Endodermal cell (in vitro differentiated cells): ENCODE results near the gene BMP6. TPM values are rescaled to one million over a fixed set of nuclear protein-coding genes. Genes with fewer than 3 reads are reported as not detected.

Experiments
- DNase-seq: peaks from one replicate; pipeline ENCODE4 v3.0.0-alpha.2; 2017
- H3K27ac ChIP-seq: 2 replicates; pipeline ENCODE4 v1.5.1; 2013; ENCODE audit warnings: mild to moderate bottlenecking, low read depth, low read length, moderate library complexity
- H3K27me3 ChIP-seq: 2 replicates; pipeline ENCODE4 v1.6.1; 2013; ENCODE audit warnings: mild to moderate bottlenecking, low read length, moderate library complexity; ENCODE audit not compliant: insufficient read depth, control insufficient read depth, poor library complexity, severe bottlenecking
- H3K36me3 ChIP-seq: 2 replicates; pipeline ENCODE4 v1.7.0; 2013; ENCODE audit warnings: mild to moderate bottlenecking, low read length, moderate library complexity; ENCODE audit not compliant: control insufficient read depth, insufficient read depth
- H3K4me1 ChIP-seq: one replicate; pipeline ENCODE4 v1.7.0; 2013; ENCODE audit warnings: low read length; ENCODE audit not compliant: control insufficient read depth, insufficient read depth
- H3K4me3 ChIP-seq: 2 replicates; pipeline ENCODE4 v1.5.1; 2013; ENCODE audit warnings: mild to moderate bottlenecking, low read length, moderate library complexity
- H3K9ac ChIP-seq: 2 replicates; pipeline ENCODE4 v1.6.1; 2013; ENCODE audit warnings: mild to moderate bottlenecking, low read length, moderate library complexity; ENCODE audit not compliant: poor library complexity, severe bottlenecking; ENCODE audit errors: extremely low read depth
- H3K9me3 ChIP-seq: 2 replicates; pipeline ENCODE4 v1.6.1; 2013; ENCODE audit warnings: mild to moderate bottlenecking, low read length, moderate library complexity; ENCODE audit not compliant: control insufficient read depth
- H3K27ac Mint-ChIP-seq: 2 replicates; pipeline ENCODE4 v1.8.0; 2020; ENCODE audit warnings: mixed read lengths
- H3K27me3 Mint-ChIP-seq: 2 replicates; pipeline ENCODE4 v1.8.0; 2021; ENCODE audit warnings: mild to moderate bottlenecking, mixed read lengths; ENCODE audit not compliant: insufficient read depth
- H3K36me3 Mint-ChIP-seq: 2 replicates; pipeline ENCODE4 v1.8.0; 2020; ENCODE audit warnings: low read depth, mixed read lengths
- H3K4me1 Mint-ChIP-seq: 2 replicates; pipeline ENCODE4 v1.8.0; 2020; ENCODE audit warnings: mixed read lengths
- H3K4me3 Mint-ChIP-seq: 2 replicates; pipeline ENCODE4 v1.8.0; 2020; ENCODE audit warnings: mild to moderate bottlenecking, moderate library complexity, mixed read lengths
- H3K9me3 Mint-ChIP-seq: 2 replicates; pipeline ENCODE4 v1.8.0; 2020; ENCODE audit warnings: mild to moderate bottlenecking, mixed read lengths
- WGBS, 2 experiments: methylation state at CpG; one replicate each; pipeline versions ENCODE4 v1.1.5 to v1.1.7; 2013; ENCODE audit warnings: missing lambda C conversion rate in 2 of 2, mixed read lengths in 1 of 2; ENCODE audit not compliant: insufficient coverage in 1 of 2, insufficient read length in 1 of 2; 5-methylcytosine and 5-hydroxymethylcytosine counted together
- total RNA-seq, 2 donors: library from RNA; stranded (reverse); fragmentation: NEBNext Ultra II Directional in 1 of 2; extraction: Animal tissue kit (Norgen Biotek cat#: 25700) in 1 of 2; gene quantifications; 2 replicates in 1 of 2; 3 replicates in 1 of 2; pipeline ENCODE4 v1.2.1, GENCODE V29; 2021
- TF ChIP-seq, protein P1 (sequence below): fragments of 200-600 bp; sonication (generic); conservative IDR thresholded peaks from 2 replicates; pipeline ENCODE4 v1.5.0; 2021; ENCODE audit warnings: antibody characterized with exemption, mild to moderate bottlenecking

BMP6 gene
- total RNA-seq, 2 donors from 2014 or later: 0.62 to 0.71 TPM

DNA sequence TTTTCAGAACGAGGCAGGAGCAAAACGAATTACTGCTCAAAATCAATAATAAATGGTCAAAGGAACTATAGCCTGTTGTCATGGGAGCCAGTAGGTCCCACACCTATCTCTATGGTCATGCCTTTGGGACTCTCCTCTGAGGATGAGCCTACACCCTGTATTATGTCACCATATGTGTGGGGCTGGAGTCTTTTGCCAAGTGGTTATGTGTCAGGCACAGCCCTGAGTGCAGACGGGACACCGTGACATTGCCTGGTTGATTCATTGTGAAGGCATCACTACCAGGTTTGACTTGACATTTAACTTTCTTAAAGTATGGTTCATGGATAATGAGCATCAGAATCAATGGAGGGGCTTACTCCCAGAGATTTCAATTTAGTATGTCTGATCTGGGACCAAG is 23.6 kb downstream of the BMP6 start:
- no peak for DNase-seq
- TF ChIP-seq, protein P1, sequence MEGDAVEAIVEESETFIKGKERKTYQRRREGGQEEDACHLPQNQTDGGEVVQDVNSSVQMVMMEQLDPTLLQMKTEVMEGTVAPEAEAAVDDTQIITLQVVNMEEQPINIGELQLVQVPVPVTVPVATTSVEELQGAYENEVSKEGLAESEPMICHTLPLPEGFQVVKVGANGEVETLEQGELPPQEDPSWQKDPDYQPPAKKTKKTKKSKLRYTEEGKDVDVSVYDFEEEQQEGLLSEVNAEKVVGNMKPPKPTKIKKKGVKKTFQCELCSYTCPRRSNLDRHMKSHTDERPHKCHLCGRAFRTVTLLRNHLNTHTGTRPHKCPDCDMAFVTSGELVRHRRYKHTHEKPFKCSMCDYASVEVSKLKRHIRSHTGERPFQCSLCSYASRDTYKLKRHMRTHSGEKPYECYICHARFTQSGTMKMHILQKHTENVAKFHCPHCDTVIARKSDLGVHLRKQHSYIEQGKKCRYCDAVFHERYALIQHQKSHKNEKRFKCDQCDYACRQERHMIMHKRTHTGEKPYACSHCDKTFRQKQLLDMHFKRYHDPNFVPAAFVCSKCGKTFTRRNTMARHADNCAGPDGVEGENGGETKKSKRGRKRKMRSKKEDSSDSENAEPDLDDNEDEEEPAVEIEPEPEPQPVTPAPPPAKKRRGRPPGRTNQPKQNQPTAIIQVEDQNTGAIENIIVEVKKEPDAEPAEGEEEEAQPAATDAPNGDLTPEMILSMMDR: no peak
- H3K9me3 Mint-ChIP-seq: no peaks in the 10 kb centered on the region
- H3K27ac ChIP-seq: no peak overlapping the region
- no peaks in the 10 kb centered on the region for H3K4me1 ChIP-seq
- no peaks in the 10 kb centered on the region for H3K4me1 Mint-ChIP-seq
- H3K9me3 ChIP-seq: no peaks in the 10 kb centered on the region
- no peak overlapping the region for H3K27ac Mint-ChIP-seq
- peaks cover 34% of the 10 kb centered on the region for H3K27me3 ChIP-seq
- peaks cover 26% of the 10 kb centered on the region for H3K27me3 Mint-ChIP-seq
- no peak overlapping the region for H3K9ac ChIP-seq
- no peaks in the 10 kb centered on the region for H3K36me3 Mint-ChIP-seq
- H3K36me3 ChIP-seq: no peaks in the 10 kb centered on the region
- WGBS, 2 experiments: 89 to 96% methylated on average over 4 of the region's 4 CpGs
- no peak overlapping the region for H3K4me3 Mint-ChIP-seq
- H3K4me3 ChIP-seq: no peak overlapping the region

DNA sequence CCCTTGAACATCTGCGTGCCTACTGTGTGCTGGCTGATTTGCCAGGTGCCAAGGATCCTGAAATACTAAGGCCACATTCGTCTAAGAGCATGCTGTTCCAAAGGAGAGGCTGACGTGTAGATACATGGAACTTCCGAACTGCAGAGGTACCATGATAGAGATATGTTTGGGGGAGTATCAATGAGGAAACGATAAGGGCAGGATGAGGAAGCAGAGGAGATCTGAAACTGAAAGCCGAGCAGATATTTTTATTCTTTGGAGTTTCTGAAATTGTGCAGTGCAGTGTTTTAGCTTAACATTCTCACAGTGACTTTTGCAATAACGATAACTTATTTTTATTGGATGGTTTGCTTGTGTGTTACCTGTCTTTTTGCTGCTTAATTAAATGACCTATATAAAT is 24.3 kb downstream of the BMP6 start:
- no peak overlapping the region for H3K9ac ChIP-seq
- no peak overlapping the region for H3K27ac Mint-ChIP-seq
- TF ChIP-seq, protein P1: no peak
- H3K27me3 Mint-ChIP-seq: peaks cover 21% of the 10 kb centered on the region
- H3K36me3 Mint-ChIP-seq: no peaks in the 10 kb centered on the region
- DNase-seq: no peak
- H3K9me3 Mint-ChIP-seq: no peaks in the 10 kb centered on the region
- H3K4me3 Mint-ChIP-seq: no peak overlapping the region
- H3K9me3 ChIP-seq: no peaks in the 10 kb centered on the region
- no peaks in the 10 kb centered on the region for H3K4me1 Mint-ChIP-seq
- no peak overlapping the region for H3K4me3 ChIP-seq
- no peaks in the 10 kb centered on the region for H3K4me1 ChIP-seq
- WGBS, 2 experiments: 90 to 98% methylated on average over 7 of the region's 7 CpGs
- H3K27ac ChIP-seq: no peak overlapping the region
- H3K36me3 ChIP-seq: no peaks in the 10 kb centered on the region
- H3K27me3 ChIP-seq: peaks cover 34% of the 10 kb centered on the region

DNA sequence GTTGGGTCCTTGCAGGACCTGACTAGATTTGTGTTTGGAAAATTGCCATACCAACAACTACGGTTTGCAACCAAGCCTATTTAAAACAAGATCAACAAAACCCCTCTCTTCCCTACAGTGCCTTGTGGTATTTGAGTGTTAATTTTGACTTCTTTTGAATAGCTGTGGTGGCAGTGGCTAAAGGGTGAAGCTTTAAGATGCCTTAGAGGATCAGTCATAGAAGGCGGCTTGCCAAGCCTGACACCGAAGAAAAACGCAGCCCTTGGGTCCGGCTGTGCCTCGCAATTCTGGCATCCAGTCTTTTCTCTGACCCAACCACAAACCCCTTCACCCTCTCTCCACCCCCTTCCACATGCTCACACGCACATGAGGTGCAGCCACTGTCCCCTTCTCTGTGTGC is 32.6 kb downstream of the BMP6 start:
- no peak for DNase-seq
- H3K36me3 Mint-ChIP-seq: no peaks in the 10 kb centered on the region
- Histone ChIP-seq H3K4me1 (no peaks in the 10 kb centered on the region), H3K27ac (no peak overlapping the region), H3K9ac (no peak overlapping the region), H3K9me3 (no peaks in the 10 kb centered on the region), H3K4me3 (no peak overlapping the region), H3K27me3 (peaks cover 29% of the 10 kb centered on the region), H3K36me3 (no peaks in the 10 kb centered on the region)
- no peaks in the 10 kb centered on the region for H3K4me1 Mint-ChIP-seq
- H3K9me3 Mint-ChIP-seq: no peaks in the 10 kb centered on the region
- no peak overlapping the region for H3K4me3 Mint-ChIP-seq
- TF ChIP-seq, protein P1: no peak
- WGBS, 2 experiments: 85% methylated on average over 7 of the region's 7 CpGs; no CpG with 5 or more reads in 1 of the 2 experiments
- peaks cover 15% of the 10 kb centered on the region for H3K27me3 Mint-ChIP-seq
- H3K27ac Mint-ChIP-seq: no peak overlapping the region
